ENCODE measurements around the gene FAM171A2. TPM values are rescaled to one million over a fixed set of nuclear protein-coding genes. Genes with fewer than 3 reads are reported as not detected.
A peak's percentile ranks its signal among the peaks of the same experiment; 100 is the strongest.

The FAM171A2 gene
- total RNA-seq, 1 donor = 9.2 TPM

- peak; percentile 87 to 91 (median 89) for DNase-seq (ENCODE audit: low read depth in 2 of 3, low spot score in 2 of 3)
Observed at GRCh38 chr17:44324571-44325275, 38.9 kb downstream of the FAM171A2 start, which contains the start of gene SLC25A39. TSS of gene SLC25A39 (minus strand) at chr17:44324823. CDS start at chr17:44323562, 1,261 bp downstream.

- DNase-seq (ENCODE audit: low read depth in 2 of 3, low spot score in 2 of 3) = no peak
Observed at GRCh38 chr17:44324092-44324570, 39.5 kb downstream of the FAM171A2 start.

- DNase-seq (ENCODE audit: low read depth in 2 of 3, low spot score in 2 of 3) = no peak
Observed at GRCh38 chr17:44323359-44324091, 40.1 kb downstream of the FAM171A2 start.

GRCh38 chr17:44322236-44322895 is 41.3 kb downstream of the FAM171A2 start:
- DNase-seq (ENCODE audit: low read depth in 2 of 3, low spot score in 2 of 3) = no peak

GRCh38 chr17:44321246-44322120 is 42.2 kb downstream of the FAM171A2 start:
- DNase-seq (ENCODE audit: low read depth in 2 of 3, low spot score in 2 of 3) = no peak

GRCh38 chr17:44320066-44320465 is 43.6 kb downstream of the FAM171A2 start:
- DNase-seq (ENCODE audit: low read depth in 2 of 3, low spot score in 2 of 3) = no peak

- no peak for DNase-seq (ENCODE audit: low read depth in 2 of 3, low spot score in 2 of 3)
Observed at GRCh38 chr17:44318077-44318892, 45.4 kb downstream of the FAM171A2 start.

GRCh38 chr17:44317545-44317944 is 46.1 kb downstream of the FAM171A2 start:
- no peak for DNase-seq (ENCODE audit: low read depth in 2 of 3, low spot score in 2 of 3)

GRCh38 chr17:44315760-44316731 is 47.6 kb downstream of the FAM171A2 start:
- no peak for DNase-seq (ENCODE audit: low read depth in 2 of 3, low spot score in 2 of 3)

- DNase-seq (ENCODE audit: low read depth in 2 of 3, low spot score in 2 of 3) = peak in 1 of 3 donors; percentile 51
Observed at GRCh38 chr17:44314869-44315661, 48.6 kb downstream of the FAM171A2 start.

- no peak for DNase-seq (ENCODE audit: low read depth in 2 of 3, low spot score in 2 of 3)
Observed at GRCh38 chr17:44314524-44314868, 49.2 kb downstream of the FAM171A2 start.

- no peak for DNase-seq (ENCODE audit: low read depth in 2 of 3, low spot score in 2 of 3)
Observed at GRCh38 chr17:44314031-44314430, 49.6 kb downstream of the FAM171A2 start.

- no peak for DNase-seq (ENCODE audit: low read depth in 2 of 3, low spot score in 2 of 3)
Observed at GRCh38 chr17:44312396-44313104, 51.1 kb downstream of the FAM171A2 start.

- no peak for DNase-seq (ENCODE audit: low read depth in 2 of 3, low spot score in 2 of 3)
Observed at GRCh38 chr17:44311562-44312181, 52.0 kb downstream of the FAM171A2 start.

GRCh38 chr17:44310609-44311376 is 52.9 kb downstream of the FAM171A2 start:
- no peak for DNase-seq (ENCODE audit: low read depth in 2 of 3, low spot score in 2 of 3)

GRCh38 chr17:44310188-44310587 is 53.5 kb downstream of the FAM171A2 start:
- DNase-seq (ENCODE audit: low read depth in 2 of 3, low spot score in 2 of 3) = no peak

Measured in hematopoietic multipotent progenitor cell (in vitro differentiated cells).